Stimulated activated effector memory CD8-positive, alpha-beta T cell treated with anti-CD3 and anti-CD28 coated beads, Interleukin-12 subunit alpha, Interleukin-12 subunit beta, amount 100 ng/mL, for 72 hours (primary cell): Measurements from ENCODE around the gene PCNP.
"Not testable (repeated sequence)": the region's sequence is repeated elsewhere in the genome, so short reads cannot be mapped to it uniquely, and the experiment has no call there.

ENCODE experiments used
- ATAC-seq: fragments of 150-1000 bp; cut with Tn5 transposase; 2 replicates; pipeline ENCODE4 v1.10.0; 2021
- DNase-seq, 2 donors: peaks; one replicate each; pipeline ENCODE4 v3.0.0; 2021 to 2022; ENCODE audit warnings: low spot score in 2 of 2
- H3K27ac Mint-ChIP-seq: one replicate; pipeline ENCODE4 v1.8.0; 2022; ENCODE audit warnings: mild to moderate bottlenecking, mixed read lengths
- H3K36me3 Mint-ChIP-seq: one replicate; pipeline ENCODE4 v1.8.0; 2022; ENCODE audit warnings: mild to moderate bottlenecking, mixed read lengths
- H3K4me1 Mint-ChIP-seq: one replicate; pipeline ENCODE4 v1.8.0; 2022; ENCODE audit warnings: mixed read lengths
- H3K4me3 Mint-ChIP-seq: one replicate; pipeline ENCODE4 v1.8.0; 2022; ENCODE audit warnings: mild to moderate bottlenecking, mixed read lengths
- H3K9me3 Mint-ChIP-seq: one replicate; pipeline ENCODE4 v1.8.0; 2022; ENCODE audit warnings: mixed read lengths

Gene PCNP

GRCh38 chr3:101635954-101636798, 62.2 kb downstream of the PCNP start:
- Mint-ChIP-seq H3K36me3 (no peaks in the 10 kb centered on the region), H3K4me1 (peaks cover 7% of the 10 kb centered on the region), H3K9me3 (no peaks in the 10 kb centered on the region), H3K27ac (peak overlapping the region; percentile 4), H3K4me3 (no peak overlapping the region)
- DNase-seq: peak; percentile 61 to 83
- ATAC-seq: peak; percentile 89

GRCh38 chr3:101637451-101637850, 63.5 kb downstream of the PCNP start:
- Mint-ChIP-seq H3K9me3 (no peaks in the 10 kb centered on the region), H3K36me3 (no peaks in the 10 kb centered on the region), H3K4me1 (peaks cover 7% of the 10 kb centered on the region), H3K4me3 (no peak overlapping the region), H3K27ac (no peak overlapping the region)
- DNase-seq (no peak), ATAC-seq (no peak)

GRCh38 chr3:101638261-101638745, 64.3 kb downstream of the PCNP start:
- ATAC-seq: no peak
- Mint-ChIP-seq H3K4me3 (no peak overlapping the region), H3K9me3 (no peaks in the 10 kb centered on the region), H3K4me1 (peaks cover 9% of the 10 kb centered on the region), H3K27ac (no peak overlapping the region), H3K36me3 (no peaks in the 10 kb centered on the region)
- DNase-seq: no peak

GRCh38 chr3:101639280-101639963, 65.4 kb downstream of the PCNP start:
- no peak overlapping the region for H3K4me3 Mint-ChIP-seq
- DNase-seq (no peak), ATAC-seq (no peak)
- peaks cover 5% of the 10 kb centered on the region for H3K36me3 Mint-ChIP-seq
- H3K27ac Mint-ChIP-seq: no peak overlapping the region
- peaks cover 21% of the 10 kb centered on the region for H3K4me1 Mint-ChIP-seq
- H3K9me3 Mint-ChIP-seq: no peaks in the 10 kb centered on the region

GRCh38 chr3:101640256-101640655, 66.3 kb downstream of the PCNP start:
- ATAC-seq (no peak), DNase-seq (no peak)
- Mint-ChIP-seq H3K4me1 (peaks cover 25% of the 10 kb centered on the region), H3K9me3 (no peaks in the 10 kb centered on the region), H3K27ac (no peak overlapping the region), H3K4me3 (no peak overlapping the region), H3K36me3 (peaks cover 6% of the 10 kb centered on the region)

- DNase-seq, H3K9me3 Mint-ChIP-seq, H3K4me3 Mint-ChIP-seq, ATAC-seq: not testable (repeated sequence)
- Mint-ChIP-seq H3K36me3 (peaks cover 12% of the 10 kb centered on the region), H3K4me1 (peaks cover 19% of the 10 kb centered on the region), H3K27ac (peak overlapping the region; percentile 29)
Observed at GRCh38 chr3:101641397-101642115, 67.6 kb downstream of the PCNP start.

GRCh38 chr3:101642441-101642840, 68.5 kb downstream of the PCNP start:
- H3K36me3 Mint-ChIP-seq: peaks cover 12% of the 10 kb centered on the region
- no peak overlapping the region for H3K27ac Mint-ChIP-seq
- H3K4me1 Mint-ChIP-seq: peaks cover 19% of the 10 kb centered on the region
- H3K9me3 Mint-ChIP-seq: no peaks in the 10 kb centered on the region
- no peak for DNase-seq
- ATAC-seq: no peak
- H3K4me3 Mint-ChIP-seq: no peak overlapping the region

GRCh38 chr3:101643009-101643844, 69.2 kb downstream of the PCNP start:
- peaks cover 12% of the 10 kb centered on the region for H3K36me3 Mint-ChIP-seq
- DNase-seq (no peak), ATAC-seq (no peak)
- peaks cover 19% of the 10 kb centered on the region for H3K4me1 Mint-ChIP-seq
- peak overlapping the region; percentile 46 for H3K4me3 Mint-ChIP-seq
- H3K9me3 Mint-ChIP-seq: no peaks in the 10 kb centered on the region
- peak overlapping the region; percentile 89 for H3K27ac Mint-ChIP-seq
